MG63 (cell line): ENCODE results near the gene CCDC82. TPM values are rescaled to one million over a fixed set of nuclear protein-coding genes. Genes with fewer than 3 reads are reported as not detected.

Experiments
- DNase-seq: peaks from one replicate; pipeline ENCODE4 v3.0.0-alpha.2; 2020
- H3K27me3 ChIP-seq: fragments of 250-450 bp; sonication (Bioruptor Pico); 2 replicates; pipeline ENCODE4 v1.5.1; 2020; ENCODE audit warnings: mild to moderate bottlenecking, moderate library complexity
- H3K36me3 ChIP-seq: fragments of 250-450 bp; sonication (Bioruptor Pico); 2 replicates; pipeline ENCODE4 v1.5.1; 2020; ENCODE audit warnings: mild to moderate bottlenecking, moderate library complexity
- H3K4me3 ChIP-seq: fragments of 250-450 bp; sonication (Bioruptor Pico); 2 replicates; pipeline ENCODE4 v1.5.1; 2020; ENCODE audit warnings: mild to moderate bottlenecking, moderate library complexity
- H3K9me3 ChIP-seq: fragments of 250-450 bp; sonication (Bioruptor Pico); 2 replicates; pipeline ENCODE4 v1.5.1; 2020; ENCODE audit warnings: mild to moderate bottlenecking, moderate library complexity
- total RNA-seq: library from RNA; depleted of rRNA; stranded (reverse); fragments of >200 nt; shearing (Covaris generic); gene quantifications from 2 replicates; pipeline ENCODE4 v1.2.3, GENCODE V29; 2014; ENCODE audit warnings: low replicate concordance; rRNA removed

The CCDC82 gene
- total RNA-seq, 1 experiment from 2014 or later = 3.4 TPM

GRCh38 chr11:96306071-96306470 lies 83.6 kb downstream of the CCDC82 start:
- Histone ChIP-seq H3K27me3 (no peaks in the 10 kb centered on the region), H3K9me3 (no peaks in the 10 kb centered on the region), H3K36me3 (no peaks in the 10 kb centered on the region), H3K4me3 (no peak overlapping the region; the same call in 1 of the 2 replicates)
- no peak for DNase-seq

- H3K27me3 ChIP-seq = no peaks in the 10 kb centered on the region
- H3K36me3 ChIP-seq = no peaks in the 10 kb centered on the region
- H3K9me3 ChIP-seq = no peaks in the 10 kb centered on the region
- no peak overlapping the region for H3K4me3 ChIP-seq
- DNase-seq = no peak
Observed at GRCh38 chr11:96303980-96304379, 85.7 kb downstream of the CCDC82 start.

- Histone ChIP-seq H3K36me3 (no peaks in the 10 kb centered on the region), H3K27me3 (no peaks in the 10 kb centered on the region), H3K4me3 (no peak overlapping the region), H3K9me3 (no peaks in the 10 kb centered on the region)
- no peak for DNase-seq
Observed at GRCh38 chr11:96303064-96303463, 86.6 kb downstream of the CCDC82 start.

Other genes with a start within 250 kb of the CCDC82 start
- 0.82 and 1.7 TPM in 2 replicates for gene MAML2, start 46.7 kb downstream of the CCDC82 start, total RNA-seq
- gene JRKL, start 101 bp upstream of the CCDC82 start, total RNA-seq = 1.5 and 1.8 TPM in 2 replicates